ENCODE measurements around the gene PSMB7.

The PSMB7 gene

DNA sequence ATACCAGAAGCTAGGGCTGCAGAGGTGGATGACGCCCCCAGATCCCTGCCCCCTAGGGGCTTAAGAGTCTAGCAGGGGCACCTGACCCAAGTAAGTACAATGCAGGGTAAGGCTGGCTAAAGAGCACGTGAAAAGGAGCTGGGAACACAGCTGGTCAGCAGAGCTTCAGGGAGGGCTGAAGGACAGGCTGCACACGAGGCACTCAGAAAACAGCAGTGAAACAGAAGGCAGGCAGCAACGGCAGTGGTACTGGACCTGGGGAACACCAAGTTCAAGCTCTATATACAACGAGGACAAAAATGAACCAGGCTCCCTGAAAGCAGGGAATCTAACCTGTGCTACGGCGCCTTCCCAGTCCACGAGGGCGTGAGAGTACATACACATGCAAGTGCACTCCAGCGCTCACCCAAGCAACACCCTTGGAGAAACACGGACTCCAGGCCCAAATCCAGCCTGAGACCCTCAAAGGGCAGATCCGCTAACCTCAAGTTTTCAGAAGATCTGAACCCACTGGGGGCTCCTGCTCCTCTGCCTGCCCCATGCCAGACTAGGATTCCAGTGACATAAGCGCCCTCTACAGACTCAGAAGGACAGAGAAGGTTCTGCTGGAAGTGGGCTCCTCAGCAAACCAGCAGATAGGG, 57.4 kb downstream of the PSMB7 start:
- no peak for DNase-seq (ENCODE audit: low read depth in 2 of 2)

DNA sequence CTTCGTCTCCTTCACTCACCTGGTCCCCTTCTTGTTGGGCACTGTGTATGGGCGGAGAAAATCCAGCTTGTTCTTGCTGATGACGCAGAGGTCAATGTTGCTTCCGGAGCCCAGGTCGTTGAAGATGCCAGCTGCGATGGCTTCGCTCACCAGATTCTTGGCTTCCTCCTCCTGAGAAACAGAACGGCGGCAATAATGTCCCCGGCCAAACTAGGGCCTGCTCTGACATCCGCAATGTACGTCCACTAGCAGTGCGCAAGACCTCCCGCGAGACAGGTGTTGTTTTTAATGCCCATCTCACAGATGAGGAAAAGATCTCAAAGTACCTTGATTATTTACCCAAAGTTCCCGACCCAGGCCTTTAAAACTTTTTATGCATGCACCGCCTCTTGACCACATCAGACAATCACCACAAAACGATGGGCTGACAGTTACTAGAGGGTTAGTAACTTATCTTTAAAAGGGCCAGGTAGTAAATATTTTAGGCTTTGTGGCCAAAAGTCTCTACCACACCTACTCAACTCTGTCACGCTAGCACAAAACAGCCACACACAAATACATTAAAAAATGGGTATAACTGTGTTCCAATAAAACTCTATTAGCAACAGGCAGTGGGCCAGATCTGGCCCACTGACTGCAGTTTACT, 58.4 kb downstream of the PSMB7 start:
- no peak for DNase-seq (ENCODE audit: low read depth in 2 of 2)

DNA sequence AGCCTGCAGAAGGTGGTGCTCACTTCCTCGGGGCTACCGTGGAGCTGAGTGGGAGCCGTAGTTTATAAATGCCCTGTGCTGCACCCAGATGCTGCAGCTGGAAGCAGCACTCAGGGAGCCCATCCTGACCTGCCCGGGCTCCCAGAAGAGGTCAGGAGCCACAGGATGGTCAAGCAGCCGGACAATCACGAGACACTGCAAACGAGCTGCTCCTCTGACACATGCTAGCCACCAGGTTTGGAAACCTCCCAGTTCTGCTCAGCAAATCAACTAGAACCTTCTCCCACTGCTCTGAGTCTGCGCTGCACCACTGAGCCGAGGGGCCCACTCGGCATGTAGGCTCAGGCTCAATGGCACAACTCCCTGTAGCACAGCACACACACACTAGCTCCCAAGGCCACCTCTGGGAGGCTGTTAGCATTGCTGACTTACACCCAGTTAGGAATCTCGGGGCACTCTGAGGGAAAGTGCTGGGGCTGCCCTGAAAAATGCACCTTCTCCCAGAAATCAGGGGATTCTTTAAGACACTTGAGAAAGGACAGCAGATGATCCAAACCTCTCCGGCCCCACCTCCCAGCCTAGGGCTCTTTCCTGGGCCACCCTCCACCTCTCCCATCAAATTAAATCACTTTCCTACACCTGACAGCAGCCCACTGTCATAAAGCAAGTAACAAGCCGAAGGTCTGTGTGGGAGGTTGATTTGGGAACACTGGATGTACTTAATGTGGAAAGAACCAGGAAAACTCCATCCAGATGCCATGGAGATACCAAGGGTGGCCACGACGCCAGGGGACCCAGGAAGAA, 59.1 kb downstream of the PSMB7 start:
- DNase-seq (ENCODE audit: low read depth in 2 of 2): no peak

DNA sequence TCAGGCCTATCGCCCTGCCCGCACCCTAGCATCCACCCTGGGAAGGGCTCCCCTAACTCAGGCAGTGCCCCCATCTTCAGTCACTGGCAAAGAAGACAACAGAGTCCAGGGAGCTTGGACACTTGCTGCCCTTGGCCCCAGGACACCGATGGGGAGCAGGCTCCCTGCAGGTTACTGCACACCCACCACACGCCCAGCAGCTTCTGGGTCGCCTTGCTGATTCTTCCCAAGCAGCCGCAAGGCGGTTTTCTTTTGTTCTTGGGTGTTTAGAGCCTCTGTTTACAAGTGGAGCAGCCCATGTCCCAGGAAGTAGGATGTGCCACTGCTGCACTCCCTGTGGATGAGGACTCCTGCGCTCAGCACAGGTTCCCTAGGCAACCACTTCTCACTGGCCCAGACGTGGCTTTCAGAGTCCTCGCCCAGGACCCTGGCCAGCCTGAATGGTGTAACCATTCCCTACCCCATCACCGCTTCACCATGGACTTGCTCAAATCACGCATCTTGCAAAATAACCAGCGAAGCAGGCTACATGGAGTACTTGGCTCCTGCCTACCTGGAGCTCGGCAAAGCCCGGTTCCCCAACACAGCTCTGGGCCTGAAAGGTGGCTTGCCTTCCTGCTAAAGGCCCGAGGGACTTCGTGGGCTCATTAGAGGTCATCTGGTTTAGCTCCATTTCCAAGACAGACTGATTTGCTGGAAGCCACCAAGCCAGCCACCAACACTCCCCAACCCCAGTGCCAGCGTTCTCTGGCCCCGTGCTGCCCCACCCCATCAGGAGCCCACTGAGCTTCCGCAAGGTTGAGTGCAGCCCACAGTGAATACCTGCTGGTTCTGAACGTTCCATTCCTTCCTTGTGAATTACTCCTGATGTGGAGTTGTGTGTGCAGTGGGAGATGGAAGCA, 60.0 kb downstream of the PSMB7 start:
- no peak for DNase-seq (ENCODE audit: low read depth in 2 of 2)

DNA sequence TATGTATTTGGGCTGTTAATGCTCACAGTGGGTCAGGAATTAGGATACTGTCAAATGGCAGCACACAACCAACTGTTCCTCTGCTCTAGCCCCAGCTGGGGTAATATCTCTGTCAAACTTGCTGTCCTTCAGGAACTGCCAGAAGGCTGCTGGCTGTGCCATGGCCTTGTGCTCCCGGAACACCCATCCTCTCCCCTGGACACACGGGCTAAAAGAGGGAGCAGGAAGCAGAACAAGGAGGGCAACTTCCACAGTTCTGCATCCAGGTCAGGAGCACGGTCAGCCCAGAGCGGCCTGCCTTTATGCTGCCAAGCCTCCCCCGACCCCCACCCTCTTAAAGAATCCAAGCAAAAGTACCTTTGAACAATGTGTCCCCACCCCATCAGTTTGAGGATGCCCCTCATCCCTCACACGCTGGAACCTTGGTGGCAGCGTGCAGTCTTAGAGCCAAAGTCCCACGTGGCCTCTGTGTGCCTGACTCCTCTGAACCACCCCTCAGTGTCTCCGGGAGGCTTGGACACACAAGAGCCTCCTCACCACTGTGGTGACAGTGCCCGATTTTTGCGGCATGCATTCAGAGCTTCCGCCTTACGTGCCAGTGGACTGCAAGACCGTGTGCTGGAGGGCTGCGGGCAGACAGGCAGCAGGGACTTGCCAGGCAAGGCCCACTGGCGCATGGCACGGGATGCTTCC, 60.8 kb downstream of the PSMB7 start:
- no peak for DNase-seq (ENCODE audit: low read depth in 2 of 2)

DNA sequence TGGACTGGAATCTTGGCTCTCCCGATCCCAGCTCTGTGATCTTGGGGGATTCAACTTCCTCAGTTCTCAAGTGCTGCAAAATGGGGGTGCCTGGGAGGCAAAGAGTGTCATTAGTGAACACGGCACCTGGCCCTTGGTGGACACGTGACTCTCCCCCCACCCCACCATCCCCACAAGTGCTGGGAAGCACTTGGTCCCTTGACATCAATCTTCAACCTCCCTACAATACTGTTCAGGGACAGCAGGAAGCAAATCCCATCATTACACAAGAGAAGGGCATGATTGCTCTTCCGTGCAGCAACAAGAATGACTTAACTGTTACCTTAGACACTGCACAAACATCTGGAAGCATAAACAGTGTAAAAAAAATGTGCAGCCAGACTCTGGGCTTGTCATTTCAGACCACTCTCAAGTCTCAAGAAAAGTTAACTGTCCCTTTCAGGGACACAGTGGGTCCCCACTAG, 61.4 kb downstream of the PSMB7 start:
- no peak for DNase-seq (ENCODE audit: low read depth in 2 of 2)

DNA sequence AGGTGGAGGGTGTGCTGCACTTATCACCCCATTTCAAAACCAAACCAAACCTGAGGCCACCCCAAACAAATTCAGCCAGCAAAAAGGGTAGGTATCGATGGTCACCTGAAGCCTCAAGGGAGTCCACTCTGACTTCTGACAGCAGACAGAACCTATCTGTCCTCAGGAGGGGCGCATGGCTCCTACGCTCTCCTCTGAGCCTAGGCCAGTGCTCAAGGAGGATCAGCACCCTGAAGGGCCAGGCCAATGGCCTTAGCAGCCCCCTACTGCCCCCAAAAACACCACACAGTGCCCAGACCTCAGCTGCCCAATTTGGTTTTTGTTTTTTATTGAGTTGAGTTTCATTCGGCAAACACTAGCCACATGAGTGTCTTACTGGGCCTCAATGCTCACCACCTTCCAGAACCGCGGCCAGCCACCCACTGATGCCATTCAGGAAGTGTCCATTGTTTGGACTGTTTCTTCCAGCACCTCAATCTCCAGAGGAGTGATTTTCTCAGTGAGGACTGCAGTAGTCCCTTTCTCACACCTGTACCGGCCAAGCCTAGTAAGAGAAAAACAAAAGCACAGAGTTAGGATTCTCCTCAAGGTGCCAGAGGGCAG, 62.0 kb downstream of the PSMB7 start:
- DNase-seq (ENCODE audit: low read depth in 2 of 2): no peak

DNA sequence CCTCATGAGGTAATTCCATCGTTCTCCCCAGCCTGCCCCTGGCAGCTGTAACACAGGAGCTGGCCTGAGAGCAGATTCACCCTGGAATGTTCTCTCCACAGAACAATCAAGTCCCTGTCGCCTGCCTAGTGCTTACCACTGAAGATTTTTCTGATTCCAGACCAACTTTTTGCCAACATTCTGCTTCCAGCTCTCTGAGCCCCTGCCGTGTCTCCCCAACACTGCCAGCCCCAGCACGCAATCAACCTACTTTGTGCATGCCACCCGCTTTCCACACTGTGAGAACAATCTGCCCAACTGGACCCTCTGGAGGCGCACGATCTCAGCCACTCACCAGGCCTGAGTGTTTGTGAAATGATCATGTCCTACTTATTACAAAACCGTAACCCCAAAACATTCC, 62.6 kb downstream of the PSMB7 start:
- no peak for DNase-seq (ENCODE audit: low read depth in 2 of 2)

DNA sequence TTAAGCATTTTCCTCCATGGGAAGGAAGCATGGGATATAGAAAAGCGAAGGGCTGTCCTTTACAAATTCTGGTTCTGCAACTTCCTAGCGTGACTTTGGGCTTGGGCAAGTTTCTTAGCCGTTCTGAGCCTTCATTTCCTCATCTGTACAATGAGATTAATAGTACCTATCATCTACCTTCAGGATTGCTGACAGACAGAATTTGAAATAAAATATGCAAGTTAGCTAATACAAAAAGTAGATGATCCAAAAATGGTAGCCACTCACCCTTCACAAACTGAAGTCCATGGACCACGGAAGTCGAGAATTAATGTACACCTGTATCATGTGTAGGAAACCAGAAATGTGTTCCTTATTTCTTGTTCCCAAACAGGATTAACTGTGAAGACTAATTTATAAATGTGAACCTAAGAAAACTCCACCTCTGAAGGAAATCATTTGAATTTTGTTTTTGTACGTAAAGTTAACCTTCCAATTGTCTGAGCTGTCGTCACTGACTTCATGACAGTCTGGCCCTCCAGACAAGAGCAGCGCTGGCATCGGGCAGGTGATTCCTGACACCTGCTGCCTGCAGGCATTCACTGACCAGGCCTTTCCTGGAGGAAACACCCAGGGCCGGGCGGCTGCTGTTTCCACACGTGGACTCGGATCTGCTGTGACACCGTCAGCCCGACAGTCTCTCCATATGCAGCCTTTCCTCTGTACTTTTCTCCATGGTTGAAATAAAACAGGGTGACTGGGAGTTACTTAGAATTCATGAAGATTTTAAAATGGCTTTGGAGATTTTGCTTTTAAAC, 63.4 kb downstream of the PSMB7 start:
- no peak for DNase-seq (ENCODE audit: low read depth in 2 of 2)

DNA sequence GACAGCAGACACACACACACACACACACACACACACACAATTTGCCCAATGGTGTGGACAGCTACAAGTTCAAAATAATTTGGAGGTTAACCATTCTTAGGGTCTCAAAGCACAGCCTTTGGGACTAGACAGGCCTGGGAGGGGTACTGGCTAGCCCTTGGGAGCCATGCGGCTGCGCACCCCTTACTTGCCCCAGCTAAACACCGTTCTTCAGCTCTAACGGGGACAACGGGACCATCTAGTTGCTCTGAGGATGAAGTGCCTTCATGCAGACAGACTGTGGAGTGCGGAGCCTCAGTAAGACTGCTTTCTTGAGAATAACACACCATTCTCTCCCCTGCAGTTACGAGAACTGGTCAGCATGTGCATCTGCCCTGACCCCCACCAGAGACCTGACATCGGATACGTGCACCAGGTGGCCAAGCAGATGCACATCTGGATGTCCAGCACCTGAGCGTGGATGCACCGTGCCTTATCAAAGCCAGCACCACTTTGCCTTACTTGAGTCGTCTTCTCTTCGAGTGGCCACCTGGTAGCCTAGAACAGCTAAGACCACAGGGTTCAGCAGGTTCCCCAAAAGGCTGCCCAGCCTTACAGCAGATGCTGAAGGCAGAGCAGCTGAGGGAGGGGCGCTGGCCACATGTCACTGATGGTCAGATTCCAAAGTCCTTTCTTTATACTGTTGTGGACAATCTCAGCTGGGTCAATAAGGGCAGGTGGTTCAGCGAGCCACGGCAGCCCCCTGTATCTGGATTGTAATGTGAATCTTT, 64.6 kb downstream of the PSMB7 start:
- no peak for DNase-seq (ENCODE audit: low read depth in 2 of 2)

DNA sequence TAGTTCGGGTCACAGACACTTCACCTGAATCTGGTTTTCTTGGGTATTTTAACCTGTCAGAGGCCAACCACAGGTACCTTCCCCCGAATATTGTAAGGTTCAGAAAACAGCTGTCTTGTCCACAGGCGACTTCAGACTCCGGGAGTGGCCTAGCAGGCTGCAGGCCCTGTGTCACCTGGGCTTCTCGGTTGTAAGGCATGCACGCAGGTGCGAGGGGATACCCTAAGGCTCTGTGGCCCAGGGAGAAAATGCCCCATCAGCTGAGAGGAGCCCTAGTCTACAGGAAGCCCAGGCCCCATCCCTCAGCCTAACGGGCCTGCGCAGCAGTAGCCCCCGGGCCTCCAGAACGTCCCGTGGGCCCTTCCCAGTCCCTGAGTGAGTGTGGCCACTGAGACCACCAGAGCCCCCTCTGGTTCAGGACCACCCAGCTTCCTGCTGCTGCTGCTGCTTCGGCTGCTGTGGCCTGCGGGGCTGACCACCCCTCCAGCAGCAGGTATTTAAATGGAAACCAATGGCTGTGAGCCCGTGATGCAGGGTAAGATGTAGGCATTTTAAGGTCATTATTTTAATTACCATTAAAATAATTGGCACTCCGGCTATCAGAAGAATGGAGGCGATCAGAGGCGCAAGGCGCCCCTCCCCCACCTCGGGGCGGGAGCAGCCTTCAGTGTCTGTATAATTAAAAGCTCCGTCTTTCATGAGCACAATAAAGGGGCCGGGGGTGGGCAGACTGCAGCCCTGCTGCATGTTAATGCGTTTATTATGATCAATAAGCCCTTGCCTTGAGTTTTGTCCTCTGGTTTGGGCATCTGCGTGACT, 65.4 kb downstream of the PSMB7 start:
- DNase-seq (ENCODE audit: low read depth in 2 of 2): no peak

DNA sequence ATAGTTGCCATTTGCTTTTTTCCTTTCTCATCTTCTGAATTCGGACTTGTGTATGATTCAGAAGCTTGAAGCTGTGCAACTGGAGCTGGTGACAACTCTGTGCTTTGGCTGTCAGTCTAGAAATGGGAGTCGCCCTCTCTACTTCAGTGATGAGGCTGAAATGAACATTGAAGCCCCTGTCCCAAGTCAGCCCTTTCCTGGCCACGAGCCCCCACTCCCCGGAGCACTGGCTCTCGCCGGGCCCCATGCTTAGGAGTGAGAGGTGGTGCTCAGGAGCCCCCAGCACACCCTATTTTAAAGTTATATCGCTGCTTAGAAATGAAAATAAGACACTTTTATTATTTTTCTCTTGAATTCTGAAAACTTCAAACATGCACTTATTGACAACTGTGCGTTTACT, 66.0 kb downstream of the PSMB7 start:
- DNase-seq (ENCODE audit: low read depth in 2 of 2): no peak

DNA sequence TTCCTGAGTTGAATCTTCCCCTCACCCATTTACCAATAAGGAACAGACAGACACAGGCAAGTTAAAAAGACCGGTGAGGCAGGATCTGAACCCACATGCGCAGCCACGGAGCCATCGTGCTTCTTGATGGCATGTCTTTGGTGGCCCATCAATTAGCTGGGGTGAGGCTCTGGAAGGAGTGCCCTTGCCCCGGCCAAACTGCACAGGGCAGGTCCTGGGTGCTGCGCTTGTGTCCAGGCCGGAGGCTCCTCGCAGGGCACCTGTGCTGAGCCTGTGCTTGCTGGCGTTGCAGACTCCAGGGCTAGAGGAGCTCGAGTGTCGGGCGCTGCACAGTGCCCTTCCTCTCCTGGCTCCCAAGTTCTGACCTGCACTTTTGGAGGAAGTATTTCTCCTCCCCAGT, 66.4 kb downstream of the PSMB7 start:
- no peak for DNase-seq (ENCODE audit: low read depth in 2 of 2)

DNA sequence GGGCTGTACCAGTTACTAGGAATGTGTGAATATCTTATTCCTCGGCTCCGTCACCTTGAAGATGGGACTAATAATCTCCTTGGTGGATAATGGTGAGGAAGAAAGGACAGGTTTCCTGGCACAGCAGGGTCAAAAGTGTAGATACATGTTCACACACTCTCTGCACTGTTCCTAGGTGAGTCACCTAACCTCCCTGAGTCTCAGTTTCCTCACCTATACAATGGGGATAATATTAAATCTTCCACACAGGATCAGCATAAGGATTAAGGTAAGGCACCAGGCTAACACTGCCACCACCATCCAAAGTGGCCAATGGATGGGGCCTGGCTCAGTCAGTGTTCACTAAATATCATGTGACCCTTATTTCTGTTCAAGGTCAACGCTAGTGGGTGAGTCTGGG, 66.9 kb downstream of the PSMB7 start:
- no peak for DNase-seq (ENCODE audit: low read depth in 2 of 2)

DNA sequence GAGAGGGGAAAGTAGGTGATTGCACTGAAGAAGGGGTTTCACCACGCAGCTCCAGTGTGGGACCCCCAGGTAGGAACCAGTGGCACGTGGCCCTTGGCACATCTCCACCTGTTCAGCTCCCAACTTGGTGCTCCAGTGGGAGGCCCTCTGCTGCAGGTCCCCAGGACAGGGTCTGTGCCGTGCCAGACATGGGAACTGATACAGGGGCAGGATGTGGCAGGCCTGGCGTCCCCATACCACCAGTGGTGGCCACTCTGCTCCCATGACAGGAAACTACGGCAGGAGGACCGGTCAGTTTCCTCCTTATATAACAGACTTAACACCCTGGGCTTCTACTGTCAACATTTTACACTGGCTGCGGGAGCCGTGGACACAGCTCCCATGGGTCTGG, 67.3 kb downstream of the PSMB7 start:
- no peak for DNase-seq (ENCODE audit: low read depth in 2 of 2)

DNA sequence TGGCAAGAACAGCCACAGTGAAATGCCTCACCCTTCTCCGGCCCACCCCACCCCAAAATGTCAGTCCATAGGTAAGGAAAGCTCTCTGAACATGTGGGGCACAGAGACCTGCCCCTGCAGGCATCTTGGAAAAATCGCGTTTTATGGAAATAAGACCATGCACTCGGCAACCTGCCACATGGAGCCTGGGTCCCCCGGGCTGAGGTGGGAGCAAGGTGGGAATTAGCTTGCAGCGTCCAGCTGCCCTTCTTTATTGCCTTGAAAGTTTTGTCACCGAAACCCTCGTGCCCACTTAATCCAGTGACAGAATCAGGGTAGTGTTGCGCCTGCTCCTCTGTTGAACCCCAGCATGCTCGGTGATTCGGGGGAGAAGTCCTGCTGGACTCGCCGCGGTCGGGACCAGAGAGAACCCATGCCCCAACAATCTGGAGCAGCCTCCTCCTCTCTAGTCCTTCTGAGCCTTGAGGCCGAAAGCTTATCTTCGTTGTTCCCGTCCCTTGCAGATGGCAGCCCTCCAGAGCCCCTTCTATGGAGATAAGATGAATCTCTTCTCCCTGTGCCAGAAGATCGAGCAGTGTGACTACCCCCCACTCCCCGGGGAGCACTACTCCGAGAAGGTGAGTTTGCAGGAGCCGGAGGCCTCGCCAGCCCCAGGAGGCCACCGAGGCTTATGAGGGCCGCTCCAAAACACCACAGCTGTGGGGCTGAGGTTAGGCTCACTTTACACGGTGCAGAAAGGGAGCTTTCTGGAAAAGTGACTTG, 67.9 kb downstream of the PSMB7 start:
- DNase-seq (ENCODE audit: low read depth in 2 of 2): no peak

DNA sequence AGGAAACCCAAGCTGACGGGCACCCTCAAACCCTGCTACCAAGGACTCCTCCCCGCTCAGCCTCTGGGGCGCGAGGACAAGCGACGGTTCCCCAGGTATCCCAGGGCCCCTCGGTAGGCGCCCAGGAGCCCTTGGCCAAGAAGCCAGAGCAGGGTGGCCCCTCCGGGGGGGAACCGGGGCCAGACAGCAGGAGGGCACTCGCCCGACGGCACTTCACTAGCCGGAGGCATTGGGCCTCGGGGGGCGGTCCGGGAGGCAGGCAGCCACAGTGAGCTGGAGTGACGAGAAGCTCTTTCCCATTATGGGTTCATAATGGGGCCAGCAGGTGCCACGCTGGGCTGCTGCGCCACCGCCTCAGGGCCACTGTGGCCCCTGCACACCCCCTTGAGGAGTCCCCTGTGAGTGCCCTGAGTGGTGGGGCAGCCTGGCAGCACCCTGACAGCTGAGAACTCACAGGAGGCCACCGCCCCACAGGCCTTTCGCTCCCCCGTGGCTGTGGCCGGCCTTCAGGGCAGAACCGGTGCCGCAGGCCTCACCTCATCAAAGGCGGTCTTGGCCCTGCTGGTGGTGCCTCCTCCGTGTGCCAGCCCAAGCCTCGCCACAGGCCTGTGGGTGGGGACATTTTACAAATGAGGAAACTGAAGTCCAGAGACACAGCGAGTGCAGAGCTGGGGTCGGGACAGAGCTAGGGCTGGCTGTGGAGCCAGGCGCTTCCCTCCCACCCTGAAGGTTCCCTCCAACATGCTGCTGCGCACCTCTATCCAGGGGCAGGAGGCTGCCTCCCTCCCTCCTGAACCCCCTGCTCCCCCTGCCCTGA, 68.7 kb downstream of the PSMB7 start:
- DNase-seq (ENCODE audit: low read depth in 2 of 2): no peak
